ENCODE data around the gene BRWD1.

DNA sequence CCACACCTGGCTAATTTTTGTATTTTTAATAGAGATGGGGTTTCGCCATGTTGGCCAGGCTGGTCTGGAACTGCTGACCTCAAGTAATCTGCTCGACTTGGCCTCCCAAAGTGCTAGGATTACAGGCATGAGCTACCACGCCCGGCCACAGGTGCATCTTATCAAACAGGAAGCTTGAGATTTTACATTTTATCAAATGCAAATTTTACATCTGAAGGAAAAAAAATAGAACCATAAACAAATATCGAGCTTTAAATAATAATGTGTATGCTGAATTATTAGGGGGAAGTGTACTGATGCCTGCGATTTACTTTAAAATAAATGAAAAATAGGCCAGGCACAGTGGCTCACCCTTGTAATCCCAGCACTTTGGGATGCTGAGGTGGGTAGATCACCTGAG, 16.6 kb upstream of the BRWD1 start:
- TF ChIP-seq CTCF (IDR thresholded peaks at IDR 0.05; ENCODE audit: insufficient read depth, low read length, poor library complexity, severe bottlenecking) (no peak), EZH2phosphoT487 (conservative IDR thresholded peaks at IDR 0.05; ENCODE audit: low read length) (no peak)
